Thyroid gland (tissue), 4 donors: ENCODE results near the gene ZBTB25.

ENCODE experiments used
- CTCF ChIP-seq, 6 experiments: fragments of 200-600 bp in 3 of 6; fragments of 450-650 bp in 3 of 6; sonication (generic) in 3 of 6; IDR thresholded peaks; one replicate each; pipeline ENCODE4 v1.5.1; 2016 to 2019; ENCODE audit warnings: antibody characterized with exemption in 6 of 6, mild to moderate bottlenecking in 2 of 6, inconsistent platforms in 1 of 6, moderate library complexity in 1 of 6
- POLR2A ChIP-seq, 2 donors: fragments of 450-650 bp; IDR thresholded peaks; one replicate each; pipeline ENCODE4 v1.6.1; 2017; ENCODE audit warnings: antibody characterized with exemption in 2 of 2, mild to moderate bottlenecking in 2 of 2, moderate library complexity in 1 of 2

- TF ChIP-seq CTCF (IDR thresholded peaks at IDR 0.05) (peak in 1 of 6 experiments; percentile 15), POLR2A (IDR thresholded peaks at IDR 0.05) (peak in 1 of 2 donors; percentile 67)
Measured at GRCh38 chr14:64504897-64505794, 1.5 kb upstream of the ZBTB25 start.
